Tibial nerve (tissue), 4 donors: ENCODE data around the gene CLEC10A.
A peak's percentile ranks its signal among the peaks of the same experiment; 100 is the strongest.

Source experiments
- CTCF ChIP-seq, 5 experiments: fragments of 200-600 bp in 3 of 5; fragments of 450-650 bp in 2 of 5; sonication (generic) in 3 of 5; IDR thresholded peaks; one replicate each; pipeline ENCODE4 v1.5.1; 2016 to 2019; ENCODE audit warnings: antibody characterized with exemption in 5 of 5, mild to moderate bottlenecking in 3 of 5, moderate library complexity in 2 of 5
- EP300 ChIP-seq, 2 donors: sonication (generic); formaldehyde crosslinking; IDR thresholded peaks; one replicate each; pipeline ENCODE4 v1.6.1; 2017; ENCODE audit warnings: antibody characterized with exemption in 2 of 2, mild to moderate bottlenecking in 1 of 2

- TF ChIP-seq EP300 (IDR thresholded peaks at IDR 0.05), result peak in 1 of 2 donors; percentile 57
- TF ChIP-seq CTCF (IDR thresholded peaks at IDR 0.05), result no peak
Measured at GRCh38 chr17:7095625-7096024, 15.6 kb upstream of the CLEC10A start.
